GM12878 (cell line): Measurements from ENCODE around the gene AFF1. TPM values are rescaled to one million over a fixed set of nuclear protein-coding genes. Genes with fewer than 3 reads are reported as not detected.

Experiments
- ATAC-seq: fragments of 200-7000 bp; cut with Tn5 transposase; 3 replicates; pipeline ENCODE4 v1.9.1; 2020; ENCODE audit warnings: mild to moderate bottlenecking, moderate library complexity
- BruUV-seq: library from RNA; stranded (reverse); fragments of 400-500 nt; replicated peaks from 2 replicates; lab custom pipeline; 2021; lab: Mats Ljungman, UMichigan
- CTCF ChIA-PET: fragments of 300-600 bp; sonication (Branson Sonifier 250); formaldehyde crosslinking; extraction: SDS; loops from one replicate; lab custom pipeline; 2021; ENCODE audit warnings: inconsistent platforms; lab: Yijun Ruan, JAX
- POLR2A ChIA-PET: fragments of 350-600 bp; formaldehyde crosslinking; extraction: SDS; loops from one replicate; lab custom pipeline; 2021; ENCODE audit warnings: inconsistent platforms; lab: Charles Lee
- RAD21 ChIA-PET: fragments of 300-600 bp; sonication (Branson Sonifier 250); formaldehyde crosslinking; loops from one replicate; lab custom pipeline; 2023; ENCODE audit warnings: antibody characterized with exemption; ENCODE audit not compliant: unreplicated experiment; lab: Charles Lee
- SMC1A ChIA-PET: fragments of 300-600 bp; sonication (Branson Sonifier 250); formaldehyde crosslinking; loops from one replicate; lab custom pipeline; 2023; ENCODE audit not compliant: unreplicated experiment, uncharacterized antibody; lab: Charles Lee
- DNase-seq: peaks from one replicate; pipeline ENCODE4 v3.0.0-alpha.2; 2011; ENCODE audit warnings: low read depth, low spot score
- FAIRE-seq: peaks from 3 replicates; lab custom pipeline; 2011; peaks lifted over from hg19 to GRCh38; lab: Jason Lieb, UNC
- H2AFZ ChIP-seq: 2 replicates; pipeline ENCODE4 v1.6.0; 2011; ENCODE audit warnings: low read depth, low read length, control low read depth; ENCODE audit not compliant: control insufficient read depth
- H3K27ac ChIP-seq: 2 replicates; pipeline ENCODE4 v1.5.1; 2011; ENCODE audit warnings: control low read depth; ENCODE audit not compliant: control insufficient read depth, insufficient read depth
- H3K27me3 ChIP-seq, 2 experiments: replicated peaks in 1 of 2; 2 replicates each; pipeline versions ENCODE4 v1.6.0 to v1.6.1; 2011; ENCODE audit warnings: low read length in 1 of 2; ENCODE audit not compliant: control insufficient read depth in 2 of 2, insufficient read depth in 2 of 2
- H3K36me3 ChIP-seq, 2 experiments: 2 replicates each; pipeline ENCODE4 v1.5.1; 2011; ENCODE audit warnings: low read length in 1 of 2; ENCODE audit not compliant: control insufficient read depth in 2 of 2, insufficient read depth in 2 of 2
- H3K4me1 ChIP-seq: 2 replicates; pipeline ENCODE4 v1.6.1; 2011; ENCODE audit warnings: mild to moderate bottlenecking, low read length, moderate library complexity, mixed read lengths; ENCODE audit not compliant: control insufficient read depth, insufficient read depth
- H3K4me2 ChIP-seq: 2 replicates; pipeline ENCODE4 v1.6.0; 2011; ENCODE audit warnings: control low read depth; ENCODE audit not compliant: control insufficient read depth, insufficient read depth
- H3K4me3 ChIP-seq: fragments of 200-600 bp; sonication (generic); 2 replicates; pipeline ENCODE4 v1.5.1; 2016
- H3K79me2 ChIP-seq: 2 replicates; pipeline ENCODE4 v1.6.0; 2011; ENCODE audit warnings: low read length; ENCODE audit not compliant: control insufficient read depth, insufficient read depth
- H3K9ac ChIP-seq: 2 replicates; pipeline ENCODE4 v1.8.0; 2011; ENCODE audit warnings: low read length, control low read depth, mixed read lengths; ENCODE audit not compliant: control insufficient read depth, insufficient read depth
- H3K9me3 ChIP-seq: replicated peaks from 3 replicates; pipeline ENCODE4 v1.5.1; 2011; ENCODE audit warnings: mild to moderate bottlenecking, low read length; ENCODE audit not compliant: control insufficient read depth, insufficient read depth
- H4K20me1 ChIP-seq: 2 replicates; pipeline ENCODE4 v1.6.0; 2011; ENCODE audit not compliant: control insufficient read depth, insufficient read depth
- ATF3 ChIP-seq: IDR thresholded peaks from 2 replicates; pipeline ENCODE4 v1.6.1; 2011; ENCODE audit warnings: low read depth, mild to moderate bottlenecking, low read length, moderate library complexity, borderline replicate concordance; ENCODE audit errors: extremely low read depth
- BCL11A ChIP-seq: IDR thresholded peaks from 2 replicates; pipeline ENCODE4 v1.6.1; 2011; ENCODE audit warnings: low read depth, low read length
- CREB1 ChIP-seq: IDR thresholded peaks from 2 replicates; pipeline ENCODE4 v1.6.1; 2012; ENCODE audit warnings: low read depth, mild to moderate bottlenecking, inconsistent platforms
- CUX1 ChIP-seq: IDR thresholded peaks from 2 replicates; pipeline ENCODE4 v1.6.1; 2012; ENCODE audit warnings: improper control_type of control experiment, low read depth, low read length; ENCODE audit not compliant: insufficient replicate concordance
- DPF2 ChIP-seq: fragments of 450-650 bp; IDR thresholded peaks from 2 replicates; pipeline ENCODE4 v1.6.1; 2017; ENCODE audit warnings: mild to moderate bottlenecking
- HDGF ChIP-seq: fragments of 450-650 bp; IDR thresholded peaks from 2 replicates; pipeline ENCODE4 v1.6.1; 2016; ENCODE audit warnings: antibody characterized with exemption
- IRF4 ChIP-seq: IDR thresholded peaks from 2 replicates; pipeline ENCODE4 v1.6.1; 2011; ENCODE audit warnings: low read depth, low read length
- MEF2B ChIP-seq: fragments of 450-650 bp; IDR thresholded peaks from 2 replicates; pipeline ENCODE4 v1.6.1; 2018; ENCODE audit warnings: mild to moderate bottlenecking, moderate library complexity; ENCODE audit not compliant: partially characterized antibody, poor library complexity, severe bottlenecking
- MTA2 ChIP-seq: fragments of 450-650 bp; IDR thresholded peaks from 2 replicates; pipeline ENCODE4 v1.6.1; 2016; ENCODE audit warnings: low read depth, mild to moderate bottlenecking, moderate library complexity
- RELB ChIP-seq: fragments of 450-650 bp; IDR thresholded peaks from 2 replicates; pipeline ENCODE4 v1.6.1; 2017; ENCODE audit warnings: low read depth, mild to moderate bottlenecking, moderate library complexity
- RUNX3 ChIP-seq: IDR thresholded peaks from 2 replicates; pipeline ENCODE4 v1.6.1; 2012; ENCODE audit warnings: low read length, inconsistent platforms
- SIN3A ChIP-seq: IDR thresholded peaks from 2 replicates; pipeline ENCODE4 v1.6.1; 2012; ENCODE audit warnings: low read depth, low read length, improper control_type of control experiment
- SMARCA5 ChIP-seq: fragments of 450-650 bp; IDR thresholded peaks from 2 replicates; pipeline ENCODE4 v1.6.1; 2017; ENCODE audit warnings: mild to moderate bottlenecking
- TAF1 ChIP-seq: IDR thresholded peaks from 2 replicates; pipeline ENCODE4 v1.6.1; 2011; ENCODE audit warnings: mild to moderate bottlenecking, low read depth, low read length, borderline replicate concordance
- TCF3 ChIP-seq: IDR thresholded peaks from 2 replicates; pipeline ENCODE4 v1.6.1; 2012; ENCODE audit warnings: low read depth, mild to moderate bottlenecking, low read length, borderline replicate concordance; ENCODE audit not compliant: insufficient read depth
- TCF7 ChIP-seq: IDR thresholded peaks from 2 replicates; pipeline ENCODE4 v1.6.1; 2014; ENCODE audit warnings: antibody characterized with exemption, borderline replicate concordance
- ZNF384 ChIP-seq: IDR thresholded peaks from 2 replicates; pipeline ENCODE4 v1.6.1; 2012; ENCODE audit warnings: low read depth, mild to moderate bottlenecking, low read length, improper control_type of control experiment, borderline replicate concordance
- WGBS: methylation state at CpG from one replicate; pipeline ENCODE4 v1.1.6; 2016; ENCODE audit warnings: low lambda C conversion rate; ENCODE audit not compliant: insufficient replicate concordance, insufficient coverage; ENCODE audit errors: missing lambda C conversion rate; 5-methylcytosine and 5-hydroxymethylcytosine counted together
- in situ Hi-C: fragments of 300-500 bp; cut with MboI; formaldehyde crosslinking; loops from 9 replicates; pipeline ENCODE4 v1.14.3; 2018; ENCODE audit warnings: mixed read lengths
- intact Hi-C: fragments of 100-400 bp; cut with micrococcal nuclease; formaldehyde crosslinking; loops from one replicate; pipeline ENCODE4 v1.14.2; 2022; ENCODE audit not compliant: unreplicated experiment
- polyA plus RNA-seq, 11 experiments: library from polyadenylated mRNA; depleted of rRNA in 4 of 11; unstranded in 6 of 11; stranded (reverse) in 5 of 11; fragments of >200 nt; fragmentation: Nextera tagmentation in 4 of 11; fragmentation: Illumina TruSeq in 1 of 11; extraction: Ambion mirVana in 4 of 11; extraction: Trizol in 1 of 11; gene quantifications; 1 replicate in 1 of 11; 2 replicates in 10 of 11; pipeline versions ENCODE4 v1.2.1 to v1.2.3, GENCODE V29; 2011 to 2016; ENCODE audit warnings: inconsistent platforms in 2 of 11, missing spikeins in 2 of 11, low read depth in 1 of 11
- total RNA-seq, 4 experiments: library from RNA; depleted of rRNA in 3 of 4; stranded (reverse); fragments of >200 nt in 3 of 4; fragmentation: Illumina TruSeq in 1 of 4; extraction: Trizol in 1 of 4; gene quantifications; 2 replicates each; pipeline versions ENCODE4 v1.2.1 to v1.2.3, GENCODE V29; 2013 to 2021

Gene AFF1
- total and polyA plus RNA-seq, 10 of the 15 experiments (the other 5 are each of a cell fraction or from before 2014, with no cell fraction given) = 3.5 to 56.1 (median 21.5) TPM

GRCh38 chr4:87074121-87074488, 139.3 kb downstream of the AFF1 start:
- DNase-seq (no peak), ATAC-seq (peak; percentile 76), FAIRE-seq (peak; percentile 38)
- intact Hi-C loops = loop anchor here (5.0 kb wide), 2 partner anchors 67 to 137 kb away; partner anchors contain the start of gene AFF1
- Histone ChIP-seq H3K79me2 (peaks cover 75% of the 10 kb centered on the region), H2AFZ (no peak overlapping the region), H3K27ac (peak overlapping the region; percentile 98), H3K27me3 (no peaks in the 10 kb centered on the region), H3K4me3 (peak overlapping the region; percentile 46; the same call in 1 of the 2 replicates), H3K9me3 (no peaks in the 10 kb centered on the region), H3K9ac (0 out of 2 replicates have a peak overlapping the region, but pooled peaks have one; percentile 29), H3K4me1 (peaks cover 12% of the 10 kb centered on the region), H3K36me3 (no peaks in the 10 kb centered on the region; a peak in 1 of 4 replicates), H4K20me1 (no peaks in the 10 kb centered on the region), H3K4me2 (peak overlapping the region; percentile 74)
- ChIA-PET SMC1A (interaction anchor here (0.6 to 4.7 kb wide), 29 partner anchors 14 to 479 kb away, joined by 3 to 39 read pairs (median 4); no protein-coding TSS in a partner anchor), POLR2A (interaction anchor here (0.6 to 1.8 kb wide), 12 partner anchors 16 to 1534 kb away, joined by 3 to 10 read pairs (median 4); partner anchors contain the start of gene AFF1), RAD21 (interaction anchor here (0.7 to 3.7 kb wide), 19 partner anchors 9 to 151 kb away, joined by 3 to 33 read pairs (median 5); partner anchors contain the start of gene AFF1), CTCF (interaction anchor here (0.6 to 3.0 kb wide), 10 partner anchors 16 to 151 kb away, joined by 3 to 14 read pairs (median 4); partner anchors contain the start of gene AFF1)
- BruUV-seq = no TSS peak
- WGBS = 0% methylated on average over 3 of the region's 3 CpGs
- in situ Hi-C loops = no loop called here
- no peak for TF ChIP-seq SMARCA5
- 0 out of 2 replicates have a peak, but pooled peaks have one; percentile 1 for TF ChIP-seq TCF3
- TF ChIP-seq SIN3A = no peak
- peak; percentile 10; the same call in 1 of the 2 replicates for TF ChIP-seq IRF4
- TF ChIP-seq DPF2 = 0 out of 2 replicates have a peak, but pooled peaks have one; percentile 10
- TF ChIP-seq TAF1 = no peak; the same call in 1 of the 2 replicates
- peak; percentile 90 for TF ChIP-seq TCF7
- TF ChIP-seq MTA2 = peak; percentile 82
- TF ChIP-seq CREB1 = 0 out of 2 replicates have a peak, but pooled peaks have one; percentile 2
- TF ChIP-seq RELB = 0 out of 2 replicates have a peak, but pooled peaks have one; percentile 57
- peak; percentile 56; the same call in 1 of the 2 replicates for TF ChIP-seq BCL11A
- peak; percentile 7 for TF ChIP-seq CUX1
- peak; percentile 9 for TF ChIP-seq MEF2B
- TF ChIP-seq RUNX3 = peak; percentile 92
- peak; percentile 93 for TF ChIP-seq ZNF384
- no peak for TF ChIP-seq HDGF
- no peak for TF ChIP-seq ATF3
